HG03108 (cell line): ENCODE results near the gene C1QTNF5.

ENCODE experiments used
- ATAC-seq: cut with Tn5 transposase; IDR thresholded peaks from one replicate; pipeline ENCODE4 v1.9.1; 2021; ENCODE audit warnings: moderate library complexity; ENCODE audit not compliant: unreplicated experiment

Gene C1QTNF5

GRCh38 chr11:119297938-119298337, 42.7 kb downstream of the C1QTNF5 start:
- ATAC-seq, result no peak

GRCh38 chr11:119295178-119295577, 45.5 kb downstream of the C1QTNF5 start:
- no peak for ATAC-seq

GRCh38 chr11:119293461-119293860, 47.2 kb downstream of the C1QTNF5 start:
- ATAC-seq, result no peak

GRCh38 chr11:119290894-119291497, 49.7 kb downstream of the C1QTNF5 start:
- ATAC-seq, result no peak
